B cell (primary cell): Measurements from ENCODE around the gene GDPD2. TPM values are rescaled to one million over a fixed set of nuclear protein-coding genes. Genes with fewer than 3 reads are reported as not detected.

Experiments
- ATAC-seq: fragments of 200-7000 bp; cut with Tn5 transposase; one replicate; pipeline ENCODE4 v1.10.0; 2021; ENCODE audit warnings: low read depth, mild to moderate bottlenecking, moderate number of reproducible peaks, moderate library complexity
- CTCF ChIA-PET: fragments of 350-600 bp; sonication (Branson Sonifier 250); formaldehyde crosslinking; loops from one replicate; lab custom pipeline; 2021; ENCODE audit warnings: antibody characterized with exemption, inconsistent platforms; lab: Charles Lee
- POLR2A ChIA-PET: fragments of 350-600 bp; sonication (Branson Sonifier 250); formaldehyde crosslinking; loops from one replicate; lab custom pipeline; 2021; ENCODE audit warnings: antibody characterized with exemption; lab: Charles Lee
- DNase-seq: peaks from one replicate; pipeline ENCODE4 v3.0.0; 2013
- H2AFZ ChIP-seq: 2 replicates; pipeline ENCODE4 v1.6.1; 2012; ENCODE audit warnings: mild to moderate bottlenecking, low read depth, low read length; ENCODE audit not compliant: insufficient read depth, poor library complexity, severe bottlenecking
- H3K27ac ChIP-seq, 2 donors: 1 replicate in 1 of 2; 2 replicates in 1 of 2; pipeline ENCODE4 v1.5.1; 2012 to 2013; ENCODE audit warnings: low read length in 2 of 2, mild to moderate bottlenecking in 2 of 2, moderate library complexity in 1 of 2
- H3K27me3 ChIP-seq, 4 experiments: fragments of 200-600 bp in 1 of 4; sonication (generic) in 1 of 4; replicated peaks in 1 of 4; 1 replicate in 2 of 4; 2 replicates in 2 of 4; pipeline versions ENCODE4 v1.6.1 to v1.7.0; 2013 to 2016; ENCODE audit warnings: low read length in 3 of 4, mild to moderate bottlenecking in 2 of 4, mixed read lengths in 1 of 4, moderate library complexity in 1 of 4; ENCODE audit not compliant: insufficient read depth in 4 of 4, control insufficient read depth in 3 of 4; ENCODE audit errors: control extremely low read depth in 1 of 4
- H3K36me3 ChIP-seq, 2 experiments: replicated peaks in 1 of 2; 1 replicate in 1 of 2; 2 replicates in 1 of 2; pipeline versions ENCODE4 v1.6.1 to v1.7.1; 2013; ENCODE audit warnings: low read length in 1 of 2; ENCODE audit not compliant: insufficient read depth in 2 of 2, control insufficient read depth in 1 of 2; ENCODE audit errors: control extremely low read depth in 1 of 2, extremely low read depth in 1 of 2
- H3K4me1 ChIP-seq, 2 donors: fragments of 200-600 bp in 1 of 2; sonication (generic) in 1 of 2; 1 replicate in 1 of 2; 2 replicates in 1 of 2; pipeline versions ENCODE4 v1.5.1 to v1.6.1; 2013 to 2017; ENCODE audit warnings: low read length in 2 of 2; ENCODE audit not compliant: control insufficient read depth in 2 of 2, insufficient read depth in 2 of 2
- H3K4me2 ChIP-seq: replicated peaks from 2 replicates; pipeline ENCODE3; 2012; ENCODE audit warnings: mild to moderate bottlenecking, low read depth, low read length; ENCODE audit not compliant: poor library complexity, severe bottlenecking
- H3K4me3 ChIP-seq, 5 experiments: fragments of 200-600 bp in 1 of 5; sonication (generic) in 1 of 5; 1 replicate in 3 of 5; 2 replicates in 2 of 5; pipeline versions ENCODE4 v1.5.1 to v1.7.0; 2011 to 2016; ENCODE audit warnings: low read length in 4 of 5, mild to moderate bottlenecking in 4 of 5, low read depth in 2 of 5, control low read depth in 1 of 5, moderate library complexity in 1 of 5; ENCODE audit not compliant: insufficient read depth in 1 of 5; ENCODE audit errors: control extremely low read depth in 1 of 5, extremely low read depth in 1 of 5
- H3K79me2 ChIP-seq: fragments of 200-600 bp; sonication (generic); one replicate; pipeline ENCODE4 v1.6.0; 2016; ENCODE audit warnings: low read length; ENCODE audit not compliant: control insufficient read depth, insufficient read depth
- H3K9ac ChIP-seq: fragments of 200-600 bp; sonication (generic); 2 replicates; pipeline ENCODE4 v1.6.1; 2017; ENCODE audit warnings: mild to moderate bottlenecking, low read length, moderate library complexity
- H3K9me3 ChIP-seq, 3 donors: one replicate each; pipeline versions ENCODE4 v1.6.1 to v1.7.1; 2013; ENCODE audit warnings: low read length in 2 of 3; ENCODE audit not compliant: control insufficient read depth in 2 of 3, insufficient read depth in 1 of 3; ENCODE audit errors: control extremely low read depth in 1 of 3
- H4K20me1 ChIP-seq: 2 replicates; pipeline ENCODE4 v1.6.0; 2012; ENCODE audit warnings: mild to moderate bottlenecking, low read length; ENCODE audit not compliant: insufficient read depth, control insufficient read depth, poor library complexity, severe bottlenecking
- H3K27ac Mint-ChIP-seq: one replicate; pipeline ENCODE4 v1.8.0; 2021; ENCODE audit warnings: mixed read lengths
- H3K27me3 Mint-ChIP-seq: one replicate; pipeline ENCODE4 v1.8.0; 2021; ENCODE audit warnings: mixed read lengths
- H3K4me1 Mint-ChIP-seq: one replicate; pipeline ENCODE4 v1.8.0; 2021; ENCODE audit warnings: mixed read lengths
- H3K4me3 Mint-ChIP-seq: one replicate; pipeline ENCODE4 v1.8.0; 2021; ENCODE audit warnings: mixed read lengths
- H3K9me3 Mint-ChIP-seq: one replicate; pipeline ENCODE4 v1.8.0; 2022; ENCODE audit warnings: mixed read lengths; ENCODE audit not compliant: insufficient read depth
- CTCF ChIP-seq: fragments of 200-600 bp; IDR thresholded peaks from one replicate; pipeline ENCODE4 v1.8.0; 2022; ENCODE audit warnings: antibody characterized with exemption, mild to moderate bottlenecking
- EZH2 ChIP-seq: IDR thresholded peaks from 2 replicates; pipeline ENCODE4 v1.6.1; 2012; ENCODE audit warnings: borderline replicate concordance, low read depth, mild to moderate bottlenecking, moderate library complexity, low read length; ENCODE audit not compliant: insufficient read depth, poor library complexity, severe bottlenecking
- WGBS: methylation state at CpG from one replicate; pipeline ENCODE4 v1.1.5; 2013; ENCODE audit warnings: missing lambda C conversion rate; ENCODE audit not compliant: insufficient coverage; 5-methylcytosine and 5-hydroxymethylcytosine counted together
- intact Hi-C: fragments of 100-400 bp; cut with micrococcal nuclease; formaldehyde crosslinking; loops from one replicate; pipeline ENCODE4 v1.10.0; 2022
- polyA plus RNA-seq: library from polyadenylated mRNA; depleted of rRNA; stranded (reverse); fragments of >200 nt; gene quantifications from 2 replicates; pipeline ENCODE4 v1.2.3, GENCODE V29; 2012
- total RNA-seq, 2 donors: library from RNA; stranded (reverse); fragments of 120-200 nt in 1 of 2; gene quantifications; 1 replicate in 1 of 2; 2 replicates in 1 of 2; pipeline versions ENCODE4 v1.2.3 to v1.2.4, GENCODE V29; 2013 to 2022

GDPD2 gene
- total and polyA plus RNA-seq, 2 donors (not counting 1 experiment from before 2014, with no cell fraction given), result not detected

DNA sequence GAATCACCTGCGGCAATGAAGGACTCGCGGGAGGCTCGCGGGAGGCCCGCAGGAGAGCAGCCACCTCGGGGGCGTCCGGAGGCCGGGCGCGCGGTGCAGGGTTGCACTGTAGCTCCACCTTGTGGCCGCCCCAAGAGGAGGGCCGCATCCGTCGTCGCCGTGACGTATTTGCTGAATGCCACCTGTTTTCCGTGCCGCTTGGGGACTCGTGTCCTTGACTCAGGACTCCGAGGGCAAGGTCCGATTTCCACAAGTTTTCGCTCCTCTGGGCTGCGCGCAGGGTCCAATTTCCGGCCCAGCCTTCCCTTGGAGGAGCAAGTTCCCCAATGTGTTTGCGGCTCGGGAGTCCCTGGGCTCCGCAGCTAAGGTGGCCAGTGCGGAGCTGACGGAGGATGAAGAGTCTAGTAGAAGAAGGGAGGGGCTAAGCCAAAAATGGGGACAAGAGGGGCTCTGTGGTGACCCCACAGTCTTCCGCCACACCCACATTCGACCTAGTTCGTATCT lies 10.8 kb downstream of the GDPD2 start:
- Histone ChIP-seq H3K4me1 (peaks cover 9 to 17% of the 10 kb centered on the region in 2 donors), H2AFZ (peak overlapping the region; percentile 81), H3K9ac (peak overlapping the region; percentile 77), H3K4me3 (peak overlapping the region; percentile 6 to 82 (median 72)), H3K27me3 (no peaks in the 10 kb centered on the region), H4K20me1 (no peaks in the 10 kb centered on the region), H3K27ac (peak overlapping the region; percentile 68), H3K79me2 (no peaks in the 10 kb centered on the region), H3K36me3 (no peaks in the 10 kb centered on the region), H3K4me2 (peak overlapping the region; percentile 87), H3K9me3 (no peaks in the 10 kb centered on the region)
- ChIA-PET CTCF (interaction anchor here (0.9 to 3.7 kb wide), 6 partner anchors 10 to 350 kb away, joined by 3 to 10 read pairs (median 6); partner anchors contain the start of genes DLG3, GDPD2 and IGBP1), POLR2A (interaction anchor here (0.8 to 1.4 kb wide), 3 partner anchors 18 to 300 kb away, joined by 3 read pairs; no protein-coding TSS in a partner anchor)
- ATAC-seq (peak; percentile 70), DNase-seq (peak; percentile 83)
- intact Hi-C loops, result loop anchor here (1.0 kb wide), 4 partner anchors 20 to 301 kb away; partner anchors contain the start of genes IGBP1 and PDZD11
- H3K4me1 Mint-ChIP-seq, result peaks cover 19% of the 10 kb centered on the region
- H3K27ac Mint-ChIP-seq, result peak overlapping the region; percentile 93
- H3K9me3 Mint-ChIP-seq, result no peaks in the 10 kb centered on the region
- peak overlapping the region; percentile 92 for H3K4me3 Mint-ChIP-seq
- H3K27me3 Mint-ChIP-seq, result peaks cover 13% of the 10 kb centered on the region
- TF ChIP-seq CTCF, result peak; percentile 69
- TF ChIP-seq EZH2, result no peak
- 0% methylated on average over 21 of the region's 37 CpGs for WGBS

GRCh38 chrX:70434352-70434866 lies 11.3 kb downstream of the GDPD2 start:
- no peak for DNase-seq
- peak overlapping the region; percentile 68 for H3K27ac ChIP-seq
- Mint-ChIP-seq H3K9me3 (no peaks in the 10 kb centered on the region), H3K27me3 (peaks cover 15% of the 10 kb centered on the region), H3K27ac (peak overlapping the region; percentile 93), H3K4me3 (peak overlapping the region; percentile 92), H3K4me1 (peaks cover 19% of the 10 kb centered on the region)
- no peaks in the 10 kb centered on the region for H3K9me3 ChIP-seq
- H4K20me1 ChIP-seq, result no peaks in the 10 kb centered on the region
- H3K4me3 ChIP-seq, result peak overlapping the region; percentile 6 to 82 (median 72)
- H3K4me1 ChIP-seq, result peaks cover 9 to 17% of the 10 kb centered on the region in 2 donors
- peak overlapping the region; percentile 77 for H3K9ac ChIP-seq
- no peaks in the 10 kb centered on the region for H3K79me2 ChIP-seq
- whole genome bisulfite sequencing, result 0% methylated on average over 31 of the region's 45 CpGs
- ChIA-PET CTCF (interaction anchor here (0.9 to 3.7 kb wide), 7 partner anchors 9 to 350 kb away, joined by 3 to 14 read pairs (median 8); partner anchors contain the start of genes DLG3, GDPD2 and IGBP1), POLR2A (interaction anchor here (0.6 to 1.4 kb wide), 3 partner anchors 17 to 489 kb away, joined by 3 to 7 read pairs (median 3); no protein-coding TSS in a partner anchor)
- H2AFZ ChIP-seq, result peak overlapping the region; percentile 81
- ATAC-seq, result peak; percentile 69
- intact Hi-C loops, result loop anchor here (1.0 kb wide), 3 partner anchors 20 to 301 kb away; partner anchors contain the start of genes IGBP1 and PDZD11
- TF ChIP-seq CTCF (no peak), EZH2 (no peak)
- H3K36me3 ChIP-seq, result no peaks in the 10 kb centered on the region
- H3K4me2 ChIP-seq, result peak overlapping the region; percentile 87
- H3K27me3 ChIP-seq, result no peaks in the 10 kb centered on the region
